Measurements from ENCODE around the gene KIF7.

Gene KIF7

DNA sequence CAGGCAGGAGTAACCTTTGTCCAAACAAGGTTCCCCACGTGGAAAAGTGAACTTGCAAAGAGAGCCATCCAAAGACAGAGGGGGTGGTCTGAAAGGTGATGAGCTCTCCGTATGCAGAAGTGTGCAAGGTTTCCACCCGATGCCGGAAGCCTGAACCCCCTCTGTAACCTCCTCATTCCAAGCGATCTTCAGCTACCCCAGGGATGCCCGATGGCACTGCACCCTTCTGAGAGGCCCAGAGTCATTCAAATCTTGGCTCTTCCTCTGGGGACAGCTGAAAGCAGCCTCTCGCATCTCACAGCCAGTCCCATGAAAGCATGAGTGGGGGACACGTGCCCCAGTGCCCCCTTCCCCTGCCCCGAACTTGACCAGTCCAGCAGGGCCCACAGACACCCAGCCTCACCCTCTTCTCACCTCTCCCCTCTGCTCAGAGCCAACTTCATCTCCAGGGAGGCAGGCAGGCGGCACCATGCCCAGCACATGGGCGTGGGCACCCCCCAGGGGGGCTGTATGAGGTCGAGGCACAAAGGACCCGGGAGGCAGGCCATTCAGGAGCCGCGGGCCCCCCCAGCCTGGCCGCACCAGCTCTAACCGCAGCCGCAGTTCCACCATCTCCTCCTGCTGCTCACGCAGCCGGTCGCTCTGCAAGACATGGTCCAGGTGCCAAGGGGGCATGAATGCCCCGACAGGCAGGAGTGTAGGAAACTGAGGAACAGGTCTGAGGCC, 8.7 kb downstream of the KIF7 start:
- DNase-seq = no peak

DNA sequence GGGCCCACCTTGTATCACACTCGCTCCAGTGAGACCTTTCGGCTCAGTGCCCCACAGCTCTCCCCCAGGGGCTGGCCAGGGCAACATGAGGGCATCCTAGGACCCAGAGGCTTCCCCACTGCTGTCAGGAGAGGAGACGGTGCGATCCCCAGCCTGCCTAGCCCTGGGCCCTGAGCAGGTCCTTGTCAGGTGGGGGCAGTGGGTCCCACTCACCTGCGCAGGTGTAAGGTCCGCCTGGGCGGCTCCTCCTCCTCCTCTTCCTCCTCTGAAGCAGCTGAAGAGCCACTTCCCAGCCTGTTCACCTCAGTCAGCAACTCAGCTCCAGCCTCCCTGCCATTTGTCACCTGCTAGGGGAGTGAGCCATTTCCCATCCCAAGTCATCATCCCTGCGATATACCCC, 9.6 kb downstream of the KIF7 start:
- DNase-seq = no peak

- peak; percentile 29 for DNase-seq
Measured at GRCh38 chr15:89642106-89642505, 13.2 kb downstream of the KIF7 start.

DNA sequence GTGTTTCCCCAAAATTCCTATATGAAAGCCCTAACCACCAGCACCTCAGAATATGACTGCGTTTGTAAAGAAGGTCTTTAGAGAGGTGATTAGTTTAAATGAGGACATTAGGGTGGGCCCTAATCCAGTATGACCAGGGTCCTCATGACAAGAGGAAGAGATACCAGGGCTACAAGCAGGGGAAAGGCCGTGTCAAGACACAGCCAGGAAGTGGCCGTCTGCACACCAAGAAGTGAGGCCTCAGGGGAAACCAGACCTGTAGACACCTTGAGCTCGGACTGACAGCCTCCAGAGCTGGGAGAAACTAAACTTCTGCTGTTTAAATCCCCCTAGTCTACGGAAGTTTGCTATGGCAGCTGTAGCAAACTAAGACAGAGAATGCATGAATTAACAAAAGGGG, 14.2 kb downstream of the KIF7 start:
- DNase-seq = no peak

GRCh38 chr15:89640245-89640644, 15.0 kb downstream of the KIF7 start:
- DNase-seq = no peak

- DNase-seq = no peak
Measured at GRCh38 chr15:89633585-89633984, 21.7 kb downstream of the KIF7 start.

DNA sequence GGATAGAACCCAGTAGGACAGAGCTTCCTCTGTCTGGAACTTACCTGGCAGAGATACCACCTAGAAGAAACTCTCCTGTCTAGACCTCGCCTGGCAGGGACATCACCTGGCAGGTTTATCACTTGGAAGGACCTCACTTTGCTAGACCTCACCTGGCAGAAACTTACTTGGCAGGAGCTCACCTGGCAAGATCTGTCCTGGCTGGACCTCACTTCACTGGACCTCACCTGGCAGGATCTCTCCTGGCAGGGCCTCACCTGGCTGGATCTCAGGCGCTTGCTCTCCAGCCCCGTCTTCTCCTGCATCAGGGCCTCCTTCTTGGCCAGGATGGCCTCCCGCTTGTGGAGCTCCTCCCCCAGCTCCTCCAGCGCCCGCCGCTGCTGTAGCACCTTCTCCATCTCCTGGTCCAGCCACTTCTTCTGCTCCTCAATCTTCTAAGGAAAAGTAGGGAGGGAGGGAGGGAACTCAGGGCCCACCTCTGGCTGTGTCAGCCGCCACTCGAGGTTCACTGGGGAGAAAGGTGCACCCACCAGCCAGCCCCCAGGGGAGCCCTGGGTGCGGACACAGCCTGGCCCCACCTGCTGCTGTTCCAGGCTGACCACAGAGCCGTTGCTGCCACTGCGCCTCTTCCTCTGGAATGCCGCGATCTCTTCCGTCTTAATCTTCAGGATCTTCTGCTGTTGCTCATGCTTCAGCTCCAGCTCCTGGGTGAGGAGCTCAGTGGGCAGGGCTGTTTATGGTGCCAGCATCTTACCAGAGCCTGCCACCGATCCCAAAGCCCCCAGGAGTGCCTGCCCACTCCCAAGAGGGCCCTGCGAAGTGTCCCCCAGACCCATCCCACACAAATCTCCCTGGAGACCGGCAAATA, 22.5 kb downstream of the KIF7 start:
- no peak for DNase-seq

DNA sequence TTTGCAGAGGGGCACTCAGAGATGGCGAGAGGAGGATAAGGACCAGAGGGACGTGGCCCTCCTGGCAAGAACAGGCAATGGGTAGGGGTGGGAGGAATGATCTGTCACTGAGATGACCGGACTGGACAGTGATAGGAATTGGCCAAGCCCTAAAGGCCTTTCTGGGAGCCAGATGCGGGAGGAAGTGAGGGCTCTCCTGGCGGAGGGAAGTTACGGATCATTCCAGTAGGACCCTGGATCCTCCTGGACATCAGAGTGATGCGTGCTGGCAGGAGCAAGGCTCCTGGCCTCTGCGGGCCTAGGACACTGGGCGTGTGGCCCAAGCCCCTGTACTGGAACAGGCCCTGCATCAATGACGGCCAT, 23.4 kb downstream of the KIF7 start:
- no peak for DNase-seq

- no peak for DNase-seq
Measured at GRCh38 chr15:89630974-89631901, 24.0 kb downstream of the KIF7 start.

- no peak for DNase-seq
Measured at GRCh38 chr15:89630260-89630659, 25.0 kb downstream of the KIF7 start.

DNA sequence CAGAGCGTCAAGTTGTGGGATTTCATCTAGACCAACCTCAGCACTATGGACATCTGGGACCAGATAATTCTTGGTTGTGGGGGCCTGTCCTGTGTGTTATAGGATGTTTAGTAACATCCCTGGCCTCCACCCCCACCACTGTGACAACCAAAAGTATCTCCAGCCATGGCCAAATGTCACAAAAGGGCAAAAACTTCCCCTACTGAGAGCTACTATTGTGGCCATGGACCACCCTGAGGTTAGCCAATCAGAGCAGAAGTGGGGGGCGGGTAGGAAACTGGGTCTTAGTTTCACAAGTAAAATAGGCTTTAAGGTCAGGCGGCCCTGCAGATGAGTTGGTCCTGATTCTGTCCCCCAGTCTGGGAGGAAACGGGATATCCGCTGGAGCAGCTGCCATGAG, 25.4 kb downstream of the KIF7 start:
- DNase-seq = no peak

- DNase-seq = no peak
Measured at GRCh38 chr15:89628806-89629715, 26.2 kb downstream of the KIF7 start.

DNA sequence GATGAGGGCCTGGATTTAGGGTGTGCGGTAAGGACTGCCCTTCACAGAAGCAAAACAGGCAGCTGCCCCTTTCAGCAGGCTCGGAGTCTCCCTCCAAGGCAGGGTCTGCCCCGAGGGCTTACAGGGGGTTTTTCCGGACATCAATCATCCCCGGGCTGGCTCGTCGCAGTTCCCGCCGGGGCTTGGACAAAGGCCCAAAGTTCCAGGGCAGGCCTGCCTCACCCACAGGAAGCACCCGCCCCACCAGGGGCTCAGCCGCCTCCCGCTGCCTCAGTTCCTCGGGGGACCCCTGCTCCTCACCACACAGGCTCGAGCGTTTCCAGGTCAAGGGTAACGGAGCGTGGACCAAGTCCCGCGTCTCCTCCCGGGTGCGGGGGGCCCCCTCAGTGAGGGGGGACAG, 27.0 kb downstream of the KIF7 start:
- no peak for DNase-seq

DNA sequence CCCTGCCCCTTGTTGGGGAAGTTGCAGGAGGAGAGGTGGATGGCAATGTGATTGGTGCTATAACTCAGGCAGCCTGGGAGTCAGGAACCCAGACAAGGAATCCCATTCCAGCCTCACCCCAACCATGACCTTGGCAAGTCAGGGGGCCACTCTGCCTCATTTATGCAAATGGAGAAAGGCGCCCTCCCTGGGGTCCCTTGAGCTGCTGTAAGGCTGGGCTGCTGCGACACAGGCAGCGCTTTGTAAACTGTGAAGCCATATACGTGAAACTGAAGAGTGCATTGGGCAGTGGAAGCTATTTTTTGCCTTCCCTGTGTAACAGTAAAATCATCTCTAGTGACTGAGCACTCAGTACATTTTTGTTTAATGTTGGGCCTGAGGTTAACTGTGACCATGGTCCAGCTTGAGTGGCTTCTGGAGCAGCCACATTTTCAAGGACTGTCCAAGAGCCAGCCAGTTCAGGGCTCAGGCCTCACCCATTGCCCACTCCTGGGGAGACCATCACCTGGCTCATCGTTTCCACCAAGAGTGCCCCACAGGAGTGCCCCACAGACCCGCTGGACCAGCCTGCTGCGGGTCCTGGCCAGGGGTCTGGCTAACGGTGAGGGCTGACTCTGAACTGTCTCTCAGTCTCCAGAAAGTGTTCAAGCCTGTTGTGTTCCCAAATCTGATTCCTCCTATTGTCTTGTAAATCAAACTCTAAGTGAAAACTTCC, 27.9 kb downstream of the KIF7 start:
- DNase-seq = no peak

DNA sequence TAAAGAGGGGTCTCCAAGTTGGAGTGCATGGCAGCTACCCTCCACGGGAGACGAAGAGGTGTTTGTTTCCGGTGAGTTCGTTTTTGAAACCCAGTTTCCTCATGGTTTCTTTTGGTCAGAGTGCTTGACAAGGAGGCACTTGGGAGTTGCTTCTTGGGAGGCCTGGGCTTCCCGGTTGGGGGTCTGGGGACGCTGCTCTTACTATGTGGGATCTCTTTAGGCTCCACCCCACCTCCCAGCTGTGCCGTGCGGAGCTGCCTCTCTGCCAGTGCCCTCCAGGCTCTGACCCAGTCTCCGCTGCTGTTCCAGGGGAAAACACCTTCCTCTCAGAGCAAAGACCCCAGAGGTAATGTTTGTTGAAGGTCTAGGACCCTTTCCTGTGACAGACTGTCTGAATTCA, 29.6 kb downstream of the KIF7 start:
- DNase-seq = no peak

- no peak for DNase-seq
Measured at GRCh38 chr15:89623165-89623564, 32.1 kb downstream of the KIF7 start.

DNA sequence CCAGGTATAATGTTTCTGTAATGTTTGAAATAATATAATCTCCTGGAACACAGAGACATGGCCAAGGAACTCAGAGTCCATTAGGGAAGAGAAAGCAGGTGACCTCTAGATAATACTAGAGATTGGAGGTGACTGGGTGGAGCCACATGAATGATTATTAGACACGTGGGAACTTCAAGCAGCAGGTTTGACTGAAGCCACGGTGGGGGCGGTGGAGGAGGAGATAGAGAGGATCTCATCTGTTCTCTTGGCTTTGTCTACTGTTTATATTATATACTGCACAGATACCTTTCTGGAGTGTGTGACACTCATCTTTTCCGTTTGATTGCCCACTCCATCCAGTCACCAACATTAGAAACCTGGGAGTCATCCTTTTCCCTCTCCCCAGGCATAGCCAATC, 33.7 kb downstream of the KIF7 start:
- DNase-seq = no peak

- DNase-seq = no peak
Measured at GRCh38 chr15:89616228-89616627, 39.0 kb downstream of the KIF7 start.

DNA sequence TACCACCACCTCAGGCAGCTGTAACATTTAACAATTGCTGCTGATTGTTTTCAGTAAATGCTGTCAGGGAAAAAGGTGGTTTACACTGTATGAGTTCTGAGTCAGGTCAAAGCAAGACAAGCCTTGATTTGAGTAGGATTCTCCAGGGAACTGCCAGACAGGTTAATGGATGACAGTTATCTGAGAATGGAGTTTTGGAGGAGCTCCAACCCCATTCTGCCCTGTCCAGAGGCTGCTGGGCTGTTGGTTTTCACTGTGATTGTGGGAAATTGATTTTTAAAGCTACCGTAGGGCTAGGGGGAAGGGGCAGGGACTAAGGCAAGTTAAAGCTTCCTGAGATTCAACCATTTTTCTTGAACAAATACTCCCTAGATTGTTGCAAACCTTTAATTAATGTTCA, 40.1 kb downstream of the KIF7 start:
- DNase-seq = no peak

- peak; percentile 7 for DNase-seq
Measured at GRCh38 chr15:89614164-89614563, 41.1 kb downstream of the KIF7 start.

DNA sequence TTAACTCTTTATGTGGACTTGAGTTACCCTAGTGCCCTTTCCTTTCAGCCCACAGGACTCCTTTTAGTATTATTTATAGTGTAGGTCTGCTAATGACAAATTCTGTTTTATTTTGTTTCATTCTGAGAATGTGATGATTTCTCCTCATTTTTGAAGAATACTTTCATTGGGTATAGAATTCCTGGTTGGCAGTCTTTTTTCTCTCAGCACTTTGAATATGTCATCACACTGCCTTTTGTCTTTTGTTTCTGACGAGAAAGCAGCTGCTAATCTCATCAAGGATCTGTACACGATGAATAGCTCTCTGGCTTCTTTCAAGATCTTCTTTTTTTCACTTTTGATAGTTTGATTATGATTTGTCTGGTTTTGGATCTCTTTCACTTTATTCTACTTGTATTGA, 42.2 kb downstream of the KIF7 start:
- DNase-seq = no peak

DNA sequence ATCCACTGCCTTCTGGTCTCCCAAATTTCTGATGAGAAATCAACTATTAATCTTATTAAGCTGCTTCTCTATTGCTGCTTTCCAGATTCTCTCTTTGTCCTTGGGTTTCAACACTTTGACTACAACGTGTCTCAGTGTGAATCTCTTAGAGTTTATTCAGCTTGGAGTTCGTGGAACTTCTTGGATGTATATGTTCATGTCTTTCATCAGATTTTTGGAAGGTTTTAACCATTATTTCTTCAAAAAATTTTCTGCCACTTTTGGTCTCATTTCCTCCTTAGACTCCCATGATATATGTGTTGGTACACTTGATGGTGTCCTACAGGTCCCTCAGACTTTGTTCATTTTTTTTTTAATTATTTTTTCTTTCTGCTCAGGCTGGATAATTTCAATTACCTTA, 44.0 kb downstream of the KIF7 start:
- no peak for DNase-seq
